IPS-NIHi11 (cell line): ENCODE results near the gene SLC6A19.

ENCODE experiments used
- DNase-seq: peaks from one replicate; pipeline ENCODE4 v3.0.0; 2012; ENCODE audit warnings: mixed read lengths, low spot score

Gene SLC6A19

GRCh38 chr5:1209896-1210776 lies 8.7 kb downstream of the SLC6A19 start:
- no peak for DNase-seq

GRCh38 chr5:1210832-1211251 lies 9.4 kb downstream of the SLC6A19 start:
- no peak for DNase-seq

GRCh38 chr5:1211701-1212100 lies 10.3 kb downstream of the SLC6A19 start:
- DNase-seq = no peak

DNA sequence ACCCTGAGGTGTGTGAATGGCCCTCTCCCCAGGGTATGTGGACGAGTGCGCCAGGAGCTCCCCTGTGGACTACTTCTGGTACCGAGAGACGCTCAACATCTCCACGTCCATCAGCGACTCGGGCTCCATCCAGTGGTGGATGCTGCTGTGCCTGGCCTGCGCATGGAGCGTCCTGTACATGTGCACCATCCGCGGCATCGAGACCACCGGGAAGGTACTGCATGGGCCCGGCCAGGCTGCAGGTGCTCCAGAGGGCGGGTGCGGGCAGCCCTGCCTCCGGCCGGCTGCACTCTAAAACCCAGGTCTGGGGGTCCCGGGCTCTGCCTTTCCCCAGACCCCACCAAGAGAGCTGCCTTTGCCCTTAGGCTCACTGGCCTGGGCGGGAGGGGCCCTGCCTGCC lies 10.9 kb downstream of the SLC6A19 start:
- no peak for DNase-seq

- DNase-seq = no peak
Measured at GRCh38 chr5:1212881-1213280, 11.5 kb downstream of the SLC6A19 start.

GRCh38 chr5:1213508-1214162 lies 12.2 kb downstream of the SLC6A19 start:
- DNase-seq = no peak

DNA sequence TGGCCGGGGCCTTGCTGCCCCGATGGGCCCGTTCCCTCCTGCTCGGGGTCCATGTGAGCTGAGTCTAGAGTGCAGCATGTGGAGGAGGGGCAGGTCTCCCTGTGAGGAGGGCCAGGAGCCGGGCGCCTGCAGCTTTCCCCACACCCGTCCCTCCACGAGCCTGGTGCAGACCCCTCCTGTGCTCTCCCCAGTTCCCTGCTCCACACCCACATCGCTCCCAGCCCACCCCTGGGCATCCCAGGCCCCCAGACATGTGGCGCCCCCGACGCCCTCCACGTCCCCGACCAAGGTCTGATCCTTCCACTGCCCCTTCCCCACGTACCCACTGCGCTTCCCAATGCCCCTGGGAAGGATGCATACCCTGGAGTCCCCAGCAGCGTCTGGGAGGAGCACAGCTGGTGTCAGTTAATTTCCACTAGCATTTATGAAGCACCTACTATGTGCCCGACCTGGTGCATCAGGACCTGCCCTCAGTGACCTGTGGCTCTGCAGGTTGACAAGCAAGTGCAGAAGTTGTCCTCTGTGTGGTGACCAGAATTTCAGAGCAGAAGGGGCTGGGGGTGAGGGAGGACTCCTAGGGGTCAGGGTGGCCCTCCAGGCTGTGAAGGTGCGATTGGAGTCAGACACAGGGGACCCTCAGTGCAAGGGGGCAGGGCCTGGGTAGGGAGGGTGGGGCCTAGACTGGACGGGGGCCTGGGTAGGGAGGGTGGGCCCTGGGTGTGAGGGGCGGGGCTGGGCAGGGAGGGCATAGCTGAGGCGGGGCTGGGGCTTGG lies 13.0 kb downstream of the SLC6A19 start:
- no peak for DNase-seq

DNA sequence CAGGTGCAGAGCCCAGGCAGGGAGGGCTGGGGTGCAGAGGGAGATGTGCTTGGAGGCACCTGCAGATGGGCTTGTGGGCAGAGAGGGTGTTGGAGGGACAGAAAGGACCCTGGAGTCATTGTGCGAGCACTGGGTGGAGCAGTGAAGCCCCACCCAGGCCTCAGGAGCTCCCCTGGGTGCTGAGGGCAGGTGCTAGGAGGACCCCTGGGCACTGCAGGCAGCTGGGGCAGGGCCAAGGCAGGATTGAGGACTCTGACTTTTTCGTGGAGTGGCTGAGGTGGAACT lies 13.5 kb downstream of the SLC6A19 start:
- no peak for DNase-seq

DNA sequence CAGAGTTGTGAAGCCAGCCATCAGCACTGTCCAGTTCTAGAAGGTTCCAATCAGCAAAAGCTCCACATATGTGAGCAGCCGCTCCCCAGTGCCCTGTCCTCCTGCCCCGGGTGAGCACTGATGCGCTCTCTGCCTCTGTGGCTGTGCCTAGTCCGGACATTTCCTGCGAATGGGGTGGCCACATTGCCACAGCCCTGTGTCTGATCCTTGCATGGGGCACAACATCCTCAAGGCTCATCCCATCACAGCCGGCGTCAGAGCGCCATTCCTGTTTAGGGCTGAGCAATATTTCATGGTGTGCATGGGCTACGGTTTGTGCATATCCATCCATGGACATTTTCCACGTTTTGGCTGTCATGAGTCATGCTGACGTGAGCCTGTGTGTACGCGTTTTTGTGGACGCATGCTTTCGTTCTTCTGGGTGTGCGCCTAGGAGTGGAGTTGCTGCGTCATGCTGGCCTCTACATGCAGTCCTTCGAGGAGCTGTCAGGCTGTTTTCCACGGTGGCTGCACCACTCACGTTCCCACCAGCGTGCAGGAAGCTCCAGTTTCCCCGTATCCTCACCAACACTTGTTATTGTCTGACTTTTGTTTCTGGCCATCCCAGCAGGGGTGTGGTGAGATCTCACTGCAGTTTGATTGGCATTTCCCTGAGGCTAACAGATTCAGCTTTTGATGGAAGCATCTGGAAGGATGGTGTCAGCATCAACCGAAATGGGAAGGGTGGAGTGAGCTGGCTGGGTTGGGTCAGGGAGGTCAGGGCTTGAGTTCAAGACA lies 14.1 kb downstream of the SLC6A19 start:
- no peak for DNase-seq

DNA sequence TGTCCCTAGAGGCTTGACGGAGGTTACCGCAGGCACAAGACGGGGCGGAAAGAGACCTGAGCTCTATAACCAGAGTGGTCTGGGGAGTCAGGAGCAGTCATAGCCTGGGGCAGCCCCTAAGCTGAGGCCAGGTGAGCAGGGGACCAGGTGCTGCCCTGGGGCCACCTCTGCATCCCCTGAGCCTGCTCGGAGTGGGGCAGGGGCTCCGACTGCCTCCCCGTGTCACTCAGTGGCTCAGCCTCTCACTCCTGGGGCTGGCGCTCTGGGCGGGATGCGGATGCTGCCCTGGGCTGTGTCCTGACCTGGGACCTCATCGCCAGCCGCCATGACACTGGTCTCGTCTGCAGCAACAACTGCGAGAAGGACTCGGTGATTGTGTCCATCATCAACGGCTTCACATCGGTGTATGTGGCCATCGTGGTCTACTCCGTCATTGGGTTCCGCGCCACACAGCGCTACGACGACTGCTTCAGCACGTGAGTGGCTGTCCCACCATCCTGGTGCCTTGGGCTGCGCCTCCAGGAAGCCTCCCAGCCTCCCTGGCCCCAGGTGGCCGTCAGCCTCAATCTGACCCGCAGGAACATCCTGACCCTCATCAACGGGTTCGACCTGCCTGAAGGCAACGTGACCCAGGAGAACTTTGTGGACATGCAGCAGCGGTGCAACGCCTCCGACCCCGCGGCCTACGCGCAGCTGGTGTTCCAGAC lies 15.0 kb downstream of the SLC6A19 start:
- no peak for DNase-seq

DNA sequence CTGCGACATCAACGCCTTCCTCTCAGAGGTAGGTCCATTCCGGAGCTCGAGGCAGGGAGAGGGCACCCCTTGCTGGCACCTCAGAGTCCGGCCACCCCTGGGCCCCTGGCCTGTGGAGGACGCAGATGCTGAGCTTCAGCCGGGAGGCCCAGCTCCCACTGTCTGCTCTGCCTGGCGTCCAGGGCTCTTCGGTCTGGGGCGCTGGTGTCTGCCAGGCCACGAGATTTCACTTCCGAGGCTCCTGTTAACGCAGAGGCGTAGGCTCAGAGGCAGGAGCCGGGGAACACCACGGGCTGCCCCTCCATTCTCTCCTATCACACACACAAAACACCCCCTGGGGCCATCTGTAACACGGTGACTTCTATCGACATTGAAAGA lies 15.5 kb downstream of the SLC6A19 start:
- DNase-seq = no peak

DNA sequence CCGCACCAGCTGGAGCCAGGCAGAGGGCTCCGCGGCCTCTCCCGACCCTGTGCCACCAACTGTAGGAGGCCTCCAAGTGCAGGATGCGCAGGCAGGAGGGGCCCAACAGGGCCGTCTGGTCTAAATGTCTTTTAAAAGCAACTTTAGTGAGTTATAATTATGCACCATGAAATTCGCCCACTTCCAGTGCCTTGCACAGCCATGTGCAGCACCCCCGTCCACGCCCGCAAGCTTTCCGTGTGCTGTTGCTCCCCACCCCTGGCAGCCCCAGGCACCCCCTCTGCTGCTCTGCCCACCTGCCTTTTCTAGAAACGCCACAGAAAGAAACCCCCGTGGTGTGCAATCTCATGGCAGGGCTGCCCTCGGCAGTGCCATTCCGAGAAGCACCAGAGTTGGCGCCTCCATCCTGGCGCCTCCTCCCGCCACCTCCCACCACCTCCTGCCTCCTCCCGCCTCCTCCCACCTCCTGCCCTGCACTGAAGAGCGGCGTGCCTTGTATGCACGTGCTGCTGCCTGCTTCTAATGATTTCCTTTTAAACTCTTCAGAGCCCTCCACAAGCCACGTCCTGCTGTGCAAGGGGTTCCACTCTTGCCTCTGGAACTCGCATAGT lies 16.3 kb downstream of the SLC6A19 start:
- peak; percentile 86 for DNase-seq

GRCh38 chr5:1218351-1219080 lies 17.1 kb downstream of the SLC6A19 start:
- DNase-seq = no peak

- DNase-seq = no peak
Measured at GRCh38 chr5:1219098-1219767, 17.8 kb downstream of the SLC6A19 start.

DNA sequence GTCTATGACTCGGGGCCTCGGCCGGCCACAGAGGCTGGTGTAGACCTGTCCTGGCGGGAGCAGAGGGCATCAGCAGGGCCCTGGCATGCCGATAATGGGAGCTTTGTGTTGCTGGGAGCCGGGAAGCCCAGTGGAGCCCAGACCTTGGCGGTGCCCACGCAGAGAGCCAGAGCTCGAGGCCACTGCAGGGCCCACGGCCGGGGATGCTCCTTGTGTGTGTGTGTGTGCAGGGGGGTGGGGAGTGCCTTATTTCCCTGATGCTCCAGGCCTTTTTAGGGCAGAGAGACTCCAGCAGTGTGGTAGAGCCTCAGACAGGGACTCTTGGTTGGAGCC lies 18.3 kb downstream of the SLC6A19 start:
- no peak for DNase-seq

DNA sequence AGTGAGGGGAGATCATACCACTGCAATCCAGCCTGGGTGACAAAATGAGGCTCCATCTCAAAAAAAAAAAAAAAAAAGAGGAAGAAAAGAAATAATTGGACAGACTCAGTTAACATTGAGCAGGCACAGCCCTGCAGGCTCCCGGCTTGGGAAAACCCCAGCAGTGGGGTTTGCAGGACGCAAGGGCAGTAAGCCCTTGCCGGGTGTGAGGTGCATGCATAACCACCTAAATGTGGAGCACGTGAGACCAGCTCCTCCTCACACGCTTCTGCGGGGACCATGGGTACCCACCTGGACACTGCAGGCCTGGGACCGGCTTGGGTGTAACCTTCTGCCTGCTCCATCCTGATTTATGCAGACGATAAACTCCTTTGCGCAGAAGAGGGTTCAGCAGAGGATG lies 19.0 kb downstream of the SLC6A19 start:
- DNase-seq = no peak

- no peak for DNase-seq
Measured at GRCh38 chr5:1220831-1221230, 19.4 kb downstream of the SLC6A19 start.

DNA sequence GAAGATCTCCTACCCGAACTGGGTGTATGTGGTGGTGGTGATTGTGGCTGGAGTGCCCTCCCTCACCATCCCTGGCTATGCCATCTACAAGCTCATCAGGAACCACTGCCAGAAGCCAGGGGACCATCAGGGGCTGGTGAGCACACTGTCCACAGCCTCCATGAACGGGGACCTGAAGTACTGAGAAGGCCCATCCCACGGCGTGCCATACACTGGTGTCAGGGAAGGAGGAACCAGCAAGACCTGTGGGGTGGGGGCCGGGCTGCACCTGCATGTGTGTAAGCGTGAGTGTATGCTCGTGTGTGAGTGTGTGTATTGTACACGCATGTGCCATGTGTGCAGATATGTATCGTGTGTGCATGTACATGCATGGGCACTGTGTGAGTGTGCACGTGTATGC lies 20.3 kb downstream of the SLC6A19 start:
- DNase-seq = no peak

- no peak for DNase-seq
Measured at GRCh38 chr5:1222147-1222546, 20.8 kb downstream of the SLC6A19 start.
